Stimulated activated CD8-positive, alpha-beta memory T cell treated with anti-CD3 and anti-CD28 coated beads, Interleukin-4, amount 100 ng/mL, for 4 hours (primary cell): ENCODE data around the gene A4GALT.
"Not testable (repeated sequence)": the region's sequence is repeated elsewhere in the genome, so short reads cannot be mapped to it uniquely, and the experiment has no call there.

Experiments used
- DNase-seq, 2 donors: peaks; one replicate each; pipeline ENCODE4 v3.0.0-alpha.2; 2020; ENCODE audit warnings: low read depth in 2 of 2, low spot score in 1 of 2

Gene A4GALT

GRCh38 chr22:42742940-42743339 lies 22.3 kb upstream of the A4GALT start:
- no peak for DNase-seq

GRCh38 chr22:42740320-42740719 lies 19.6 kb upstream of the A4GALT start:
- not testable (repeated sequence) for DNase-seq

- no peak for DNase-seq
Measured at GRCh38 chr22:42734406-42734805, 13.7 kb upstream of the A4GALT start.

- DNase-seq: not testable (repeated sequence)
Measured at GRCh38 chr22:42733394-42733793, 12.7 kb upstream of the A4GALT start.

- DNase-seq: no peak
Measured at GRCh38 chr22:42732081-42732480, 11.4 kb upstream of the A4GALT start.

GRCh38 chr22:42726811-42727210 lies 6.1 kb upstream of the A4GALT start:
- DNase-seq: no peak

GRCh38 chr22:42725606-42726355 lies 5.1 kb upstream of the A4GALT start:
- no peak for DNase-seq

GRCh38 chr22:42724062-42724461 lies 3.4 kb upstream of the A4GALT start:
- DNase-seq: no peak

- no peak for DNase-seq
Measured at GRCh38 chr22:42721045-42721434, 370 bp upstream of the A4GALT start.

GRCh38 chr22:42719656-42720262 lies 911 bp downstream of the A4GALT start:
- no peak for DNase-seq

GRCh38 chr22:42719133-42719532 lies 1.5 kb downstream of the A4GALT start:
- DNase-seq: no peak

GRCh38 chr22:42717197-42717928 lies 3.3 kb downstream of the A4GALT start:
- DNase-seq: no peak

GRCh38 chr22:42716649-42717127 lies 4.0 kb downstream of the A4GALT start:
- no peak for DNase-seq

- DNase-seq: no peak
Measured at GRCh38 chr22:42716221-42716620, 4.4 kb downstream of the A4GALT start.

- DNase-seq: no peak
Measured at GRCh38 chr22:42714768-42715390, 5.8 kb downstream of the A4GALT start.

- no peak for DNase-seq
Measured at GRCh38 chr22:42714308-42714707, 6.4 kb downstream of the A4GALT start.

- DNase-seq: no peak
Measured at GRCh38 chr22:42711895-42712837, 8.5 kb downstream of the A4GALT start.

- DNase-seq: no peak
Measured at GRCh38 chr22:42711281-42711731, 9.4 kb downstream of the A4GALT start.

- no peak for DNase-seq
Measured at GRCh38 chr22:42708417-42708816, 12.3 kb downstream of the A4GALT start.

GRCh38 chr22:42707496-42707895 lies 13.2 kb downstream of the A4GALT start:
- DNase-seq: no peak
